Esophagus squamous epithelium (tissue), 5 donors: ENCODE data around the gene VANGL2. TPM values are rescaled to one million over a fixed set of nuclear protein-coding genes. Genes with fewer than 3 reads are reported as not detected.
A peak's percentile ranks its signal among the peaks of the same experiment; 100 is the strongest.

ENCODE experiments used
- DNase-seq: peaks from one replicate; lab custom pipeline; 2025; lab: John Stamatoyannopoulos, UW
- H3K27ac ChIP-seq, 4 donors: fragments of 200-600 bp; sonication (generic); one replicate each; pipeline ENCODE4 v1.5.1; 2016 to 2019; ENCODE audit warnings: mild to moderate bottlenecking in 1 of 4
- H3K27me3 ChIP-seq, 4 donors: fragments of 200-600 bp; sonication (generic); 1 replicate in 3 of 4; 2 replicates in 1 of 4; pipeline versions ENCODE4 v1.5.1 to v1.6.0; 2017 to 2021; ENCODE audit warnings: antibody characterized with exemption in 1 of 4
- H3K36me3 ChIP-seq, 3 donors: fragments of 200-600 bp; sonication (generic); one replicate each; pipeline ENCODE4 v1.5.1; 2016 to 2019
- H3K4me1 ChIP-seq, 3 donors: fragments of 200-600 bp; sonication (generic); one replicate each; pipeline ENCODE4 v1.5.1; 2017 to 2019
- H3K4me3 ChIP-seq, 4 donors: fragments of 200-600 bp; sonication (generic); 1 replicate in 3 of 4; 2 replicates in 1 of 4; pipeline ENCODE4 v1.5.1; 2016 to 2019; ENCODE audit warnings: mild to moderate bottlenecking in 2 of 4, moderate library complexity in 1 of 4
- H3K9me3 ChIP-seq, 3 donors: fragments of 200-600 bp; sonication (generic); one replicate each; pipeline ENCODE4 v1.5.1; 2016 to 2019
- CTCF ChIP-seq, 6 experiments: fragments of 450-650 bp in 4 of 6; fragments of 200-600 bp in 2 of 6; sonication (generic) in 2 of 6; IDR thresholded peaks; one replicate each; pipeline ENCODE4 v1.5.1; 2016 to 2019; ENCODE audit warnings: antibody characterized with exemption in 6 of 6, mild to moderate bottlenecking in 4 of 6, moderate library complexity in 4 of 6
- POLR2A ChIP-seq, 4 donors: fragments of 450-650 bp; IDR thresholded peaks; one replicate each; pipeline ENCODE4 v1.6.1; 2017; ENCODE audit warnings: antibody characterized with exemption in 4 of 4, mild to moderate bottlenecking in 4 of 4, moderate library complexity in 3 of 4
- WGBS, 2 donors: methylation state at CpG; one replicate each; pipeline ENCODE4 v1.1.5; 2018; 5-methylcytosine and 5-hydroxymethylcytosine counted together
- intact Hi-C: fragments of 100-400 bp; cut with DNase I; formaldehyde crosslinking; loops from one replicate; pipeline ENCODE4 v1.15.0; 2022
- total RNA-seq, 4 donors: library from RNA; depleted of rRNA; stranded (reverse); fragments of >200 nt; gene quantifications; one replicate each; pipeline ENCODE4 v1.1.0, GENCODE V29; 2016
- donor health status: DM: yes; HTN: yes; CAD: no.

The VANGL2 gene
- total RNA-seq, 4 donors from 2014 or later: 5.9 to 10.8 (median 7.7) TPM

GRCh38 chr1:160406131-160406968, 6.0 kb downstream of the VANGL2 start:
- WGBS, 2 donors: 65 to 70% methylated on average over 5 to 10 of the region's 15 CpGs
- no peak for DNase-seq
- TF ChIP-seq POLR2A (IDR thresholded peaks at IDR 0.05) (no peak), CTCF (IDR thresholded peaks at IDR 0.05) (no peak)
- Histone ChIP-seq H3K9me3 (no peaks in the 10 kb centered on the region), H3K27me3 (peaks cover 0 to 4% (median 0%) of the 10 kb centered on the region in 4 donors), H3K4me1 (peaks cover 24 to 100% (median 62%) of the 10 kb centered on the region in 3 donors), H3K27ac (peak overlapping the region in 3 of 4 donors; percentile 78 to 88 (median 86)), H3K36me3 (no peaks in the 10 kb centered on the region), H3K4me3 (no peak overlapping the region)
- intact Hi-C loops: no loop called here

DNA sequence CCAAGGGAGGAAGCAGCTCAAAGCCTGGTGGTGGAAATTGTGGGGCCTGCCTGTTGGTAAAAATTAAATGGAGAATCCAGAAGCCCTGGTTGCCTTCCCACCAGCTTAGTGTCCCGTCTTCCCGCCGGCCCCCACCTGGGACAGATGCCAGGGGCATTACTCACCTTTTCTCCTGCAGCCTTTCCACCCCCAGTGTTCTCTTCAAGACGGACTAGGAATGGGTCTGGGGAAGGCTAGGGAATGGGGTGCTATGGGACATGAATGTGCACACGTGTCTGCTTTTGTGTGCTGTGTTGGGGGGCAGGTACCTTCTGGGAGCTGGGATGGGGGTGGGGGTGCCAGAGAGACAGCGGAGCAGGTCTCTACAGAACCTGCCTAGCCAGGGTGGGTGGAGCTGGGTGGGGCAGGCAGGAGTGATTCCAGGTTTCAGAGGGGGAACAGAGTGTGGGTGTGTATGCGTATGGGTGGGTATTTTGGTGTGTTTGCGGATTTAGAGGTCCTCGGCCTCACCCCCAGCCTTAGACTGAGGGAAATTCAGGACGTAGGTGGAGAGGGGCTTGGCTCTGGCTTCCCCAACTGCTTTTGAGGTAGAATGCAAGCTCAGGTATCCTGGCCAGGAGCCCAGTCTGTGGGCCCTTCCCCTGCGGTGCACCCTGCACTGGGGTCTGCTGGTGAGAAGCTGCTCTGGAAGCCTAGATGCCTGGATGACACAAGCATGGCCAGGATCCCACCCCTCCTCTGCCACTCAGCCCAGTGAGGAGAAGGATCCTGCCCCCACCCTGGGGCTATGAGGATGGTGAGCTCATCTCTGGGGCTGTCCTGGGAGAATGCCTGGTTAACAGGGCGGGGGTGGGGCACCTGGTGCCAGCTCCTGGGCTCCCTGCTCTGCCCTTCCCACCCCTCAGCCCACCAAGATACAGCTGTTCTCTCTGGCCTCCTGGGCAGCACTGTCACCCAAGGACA, 7.8 kb downstream of the VANGL2 start:
- H3K9me3 ChIP-seq: no peaks in the 10 kb centered on the region
- WGBS, 2 donors: 59 to 60% methylated on average over 5 to 6 of the region's 12 CpGs
- peaks cover 24 to 90% (median 51%) of the 10 kb centered on the region in 3 donors for H3K4me1 ChIP-seq
- no peak for DNase-seq
- TF ChIP-seq CTCF (IDR thresholded peaks at IDR 0.05) (no peak), POLR2A (IDR thresholded peaks at IDR 0.05) (no peak)
- H3K36me3 ChIP-seq: no peaks in the 10 kb centered on the region
- intact Hi-C loops: no loop called here
- peak overlapping the region; percentile 6 to 27 (median 20) for H3K4me3 ChIP-seq
- peak overlapping the region; percentile 78 to 88 (median 85) for H3K27ac ChIP-seq
- H3K27me3 ChIP-seq: no peaks in the 10 kb centered on the region

GRCh38 chr1:160408864-160409263, 8.5 kb downstream of the VANGL2 start:
- H3K4me1 ChIP-seq: peaks cover 24 to 90% (median 45%) of the 10 kb centered on the region in 3 donors
- no peak for DNase-seq
- 67 to 92% methylated on average over 1 to 2 of the region's 4 CpGs for WGBS, 2 donors
- H3K4me3 ChIP-seq: peak overlapping the region in 2 of 4 donors; percentile 22 to 27
- no peaks in the 10 kb centered on the region for H3K36me3 ChIP-seq
- no peaks in the 10 kb centered on the region for H3K9me3 ChIP-seq
- TF ChIP-seq CTCF (IDR thresholded peaks at IDR 0.05): no peak
- no peak for TF ChIP-seq POLR2A (IDR thresholded peaks at IDR 0.05)
- intact Hi-C loops: no loop called here
- H3K27ac ChIP-seq: peak overlapping the region; percentile 78 to 88 (median 85)
- H3K27me3 ChIP-seq: no peaks in the 10 kb centered on the region

GRCh38 chr1:160409486-160409885, 9.1 kb downstream of the VANGL2 start:
- TF ChIP-seq POLR2A (IDR thresholded peaks at IDR 0.05) (no peak), CTCF (IDR thresholded peaks at IDR 0.05) (no peak)
- Histone ChIP-seq H3K36me3 (no peaks in the 10 kb centered on the region), H3K9me3 (no peaks in the 10 kb centered on the region), H3K4me3 (no peak overlapping the region), H3K4me1 (peaks cover 29 to 90% (median 44%) of the 10 kb centered on the region in 3 donors), H3K27me3 (no peaks in the 10 kb centered on the region), H3K27ac (peak overlapping the region; percentile 28 to 88 (median 82))
- intact Hi-C loops: no loop called here
- WGBS, 2 donors: 60 to 88% methylated on average over 1 to 3 of the region's 5 CpGs
- no peak for DNase-seq
